HAP-1 (cell line): ENCODE results near the gene APCDD1.
"Not testable (repeated sequence)": the region's sequence is repeated elsewhere in the genome, so short reads cannot be mapped to it uniquely, and the experiment has no call there.

Source experiments
- DNase-seq, 2 experiments: peaks; one replicate each; pipeline ENCODE4 v3.0.0-alpha.2; 2016 to 2020; ENCODE audit warnings: low spot score in 2 of 2
- H3K27me3 ChIP-seq: fragments of 250-450 bp; sonication (Bioruptor Pico); 2 replicates; pipeline ENCODE4 v1.5.1; 2020; ENCODE audit warnings: low read depth, mild to moderate bottlenecking, moderate library complexity
- H3K36me3 ChIP-seq: fragments of 250-450 bp; sonication (Bioruptor Pico); replicated peaks from 2 replicates; pipeline ENCODE4 v1.5.1; 2020; ENCODE audit warnings: mild to moderate bottlenecking
- H3K4me1 ChIP-seq: fragments of 250-450 bp; sonication (Bioruptor Pico); 2 replicates; pipeline ENCODE4 v1.5.1; 2020; ENCODE audit warnings: mild to moderate bottlenecking
- H3K4me3 ChIP-seq: fragments of 250-450 bp; sonication (Bioruptor Pico); 2 replicates; pipeline ENCODE4 v1.5.1; 2020; ENCODE audit warnings: mild to moderate bottlenecking, moderate library complexity
- H3K9me3 ChIP-seq: fragments of 250-450 bp; sonication (Bioruptor Pico); 2 replicates; pipeline ENCODE4 v1.5.1; 2020; ENCODE audit warnings: mild to moderate bottlenecking, moderate library complexity
- in situ Hi-C: fragments of 300-500 bp; cut with MboI; formaldehyde crosslinking; loops from 3 replicates; pipeline ENCODE4 v1.14.3; 2020; ENCODE audit warnings: low sequenced_read_pairs, inconsistent platforms, mixed read lengths

Gene APCDD1

DNA sequence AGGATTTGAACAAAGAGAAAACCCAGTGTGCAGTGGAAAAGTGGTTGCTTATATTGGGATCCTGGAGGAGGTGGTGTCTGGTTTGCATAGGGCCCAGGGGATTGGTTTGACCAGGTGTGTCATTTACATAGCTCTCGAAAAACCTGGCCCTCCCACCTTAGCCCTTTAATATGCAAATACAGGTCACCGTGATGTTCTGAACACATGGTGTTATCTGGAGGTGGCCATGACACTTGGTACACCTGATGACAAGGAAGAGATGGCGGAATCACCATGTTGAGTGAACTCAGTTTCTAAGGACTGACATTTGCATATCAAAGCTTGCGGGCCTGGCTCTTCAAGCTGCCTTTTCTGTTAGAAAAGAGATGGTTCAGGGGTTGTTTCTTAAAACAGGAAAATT lies 69.1 kb downstream of the APCDD1 start:
- no peaks in the 10 kb centered on the region for H3K36me3 ChIP-seq
- in situ Hi-C loops: loop anchor here (5.0 kb wide), 1 partner anchor 551 kb away; no protein-coding TSS in a partner anchor

DNA sequence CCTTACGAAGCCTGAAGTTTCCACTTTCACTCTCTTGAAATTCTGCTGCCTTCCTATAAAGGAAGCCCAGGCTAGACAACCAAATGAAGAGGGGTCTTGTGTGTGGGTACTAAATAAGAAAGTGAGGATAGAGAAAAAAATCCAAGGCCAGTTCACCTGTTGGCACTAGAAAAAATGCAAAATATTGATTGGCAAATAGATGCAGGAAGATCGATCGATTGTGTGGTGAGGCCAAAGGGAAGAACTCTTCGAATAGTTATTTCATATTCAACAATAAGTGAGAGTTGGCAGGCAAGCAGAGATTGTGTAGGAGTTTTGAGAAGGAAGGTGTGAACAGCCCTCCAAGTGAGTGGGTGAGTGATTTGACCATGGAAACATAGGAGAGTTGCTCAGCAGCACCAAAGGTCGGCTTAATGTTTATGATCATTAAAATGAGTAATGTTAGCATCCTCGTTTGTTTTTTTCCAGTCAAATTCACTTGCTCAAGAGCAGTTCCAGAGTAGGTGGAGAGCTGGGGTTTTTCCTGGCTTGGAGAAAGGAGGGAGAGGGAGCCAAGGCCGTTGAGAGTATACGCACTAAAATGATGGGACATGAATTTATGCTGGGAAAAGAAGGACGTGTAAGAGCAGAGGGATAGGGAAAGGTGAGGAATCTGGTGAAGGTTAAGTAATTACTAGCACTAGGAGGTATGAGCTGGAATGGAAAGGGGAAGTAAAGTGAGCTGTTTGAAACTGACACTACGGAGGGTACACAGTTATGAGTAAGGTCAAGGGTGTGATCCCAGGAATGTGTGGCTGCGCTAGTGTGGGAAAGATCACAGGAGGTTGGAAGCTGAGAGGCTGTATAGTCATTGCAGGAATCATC lies 70.3 kb downstream of the APCDD1 start:
- H3K4me1 ChIP-seq: peaks cover 8% of the 10 kb centered on the region
- no peak overlapping the region for H3K4me3 ChIP-seq
- in situ Hi-C loops: loop anchor here (5.0 kb wide), 1 partner anchor 552 kb away; no protein-coding TSS in a partner anchor
- no peaks in the 10 kb centered on the region for H3K9me3 ChIP-seq
- DNase-seq: no peak
- H3K36me3 ChIP-seq: no peaks in the 10 kb centered on the region
- H3K27me3 ChIP-seq: 0 out of 2 replicates have a peak, but pooled peaks cover 2% of the 10 kb centered on the region

More for the DNA sequence above, 69.1 kb downstream of the APCDD1 start:
- no peaks in the 10 kb centered on the region for H3K9me3 ChIP-seq
- no peak for DNase-seq
- H3K4me3 ChIP-seq: no peak overlapping the region
- 0 out of 2 replicates have a peak, but pooled peaks cover 3% of the 10 kb centered on the region for H3K27me3 ChIP-seq
- H3K4me1 ChIP-seq: peaks cover 9% of the 10 kb centered on the region

DNA sequence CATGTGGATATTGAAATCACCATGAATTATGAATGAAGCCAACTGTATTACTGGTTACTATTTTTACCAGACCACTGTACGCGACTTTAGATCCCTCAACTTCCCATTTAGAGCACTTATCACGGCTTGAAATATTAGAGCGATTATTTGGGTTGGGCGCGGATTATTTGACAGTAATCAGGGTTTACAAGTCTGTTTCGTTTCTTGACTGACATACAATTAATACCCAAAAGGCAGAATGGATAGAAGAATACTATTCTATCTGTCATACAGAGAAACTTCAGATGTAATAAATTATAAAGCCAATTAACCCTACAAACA lies 70.9 kb downstream of the APCDD1 start:
- H3K4me1 ChIP-seq: peaks cover 5% of the 10 kb centered on the region; the same call in 1 of the 2 replicates
- H3K4me3 ChIP-seq: peak overlapping the region; percentile 60
- in situ Hi-C loops: no loop called here
- no peaks in the 10 kb centered on the region for H3K9me3 ChIP-seq
- no peaks in the 10 kb centered on the region for H3K27me3 ChIP-seq
- no peaks in the 10 kb centered on the region for H3K36me3 ChIP-seq
- no peak for DNase-seq

DNA sequence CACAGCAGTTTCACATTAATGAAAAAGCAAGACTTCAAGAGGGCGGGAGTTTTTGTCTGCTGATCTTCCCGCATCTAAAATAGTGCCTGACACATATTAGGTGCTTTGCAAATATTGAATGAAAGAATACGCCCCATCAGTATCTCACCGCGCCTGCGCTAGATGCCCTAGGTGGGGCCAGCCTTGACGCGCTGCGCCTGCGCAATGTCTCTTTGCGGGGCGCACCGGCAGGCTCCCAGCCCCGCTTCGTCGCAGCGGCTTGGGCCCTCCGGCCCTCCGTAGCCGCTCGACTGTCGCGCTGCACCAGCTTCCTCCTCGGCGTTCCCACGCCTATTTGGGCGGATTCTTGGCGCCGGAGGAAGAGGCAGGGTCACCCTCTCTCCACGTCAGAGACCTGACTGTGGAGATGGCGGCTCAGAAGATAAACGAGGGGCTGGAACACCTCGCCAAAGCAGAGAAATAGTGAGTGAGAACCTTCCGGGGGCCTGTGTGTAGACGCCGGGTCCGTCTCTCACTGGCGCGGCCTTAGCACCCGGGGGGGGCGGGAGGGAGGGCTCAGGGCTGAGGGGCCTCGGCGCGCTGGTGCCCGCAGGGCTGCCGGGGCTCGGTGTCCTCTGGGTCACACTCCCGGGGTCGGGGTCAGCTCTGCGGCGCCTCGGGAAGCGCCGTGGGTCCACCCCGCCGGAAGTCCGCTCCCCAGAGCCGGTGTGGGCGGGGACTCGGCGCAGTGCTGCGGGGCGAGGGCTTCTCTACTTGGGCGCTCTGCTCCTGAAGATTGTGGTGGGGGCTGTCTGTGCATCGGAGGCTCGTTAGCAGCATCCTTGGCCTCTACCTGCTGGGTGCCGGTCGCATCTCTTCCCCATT lies 71.5 kb downstream of the APCDD1 start, which contains the start of gene NAPG:
Gene NAPG (plus strand): TSS at position 331 of the 864 bp plus-strand sequence. CDS start 76 bp downstream, at position 407.
- DNase-seq: peak; percentile 78 to 89
- H3K4me1 ChIP-seq: peaks cover 5% of the 10 kb centered on the region; the same call in 1 of the 2 replicates
- H3K36me3 ChIP-seq: no peaks in the 10 kb centered on the region
- in situ Hi-C loops: no loop called here
- no peaks in the 10 kb centered on the region for H3K27me3 ChIP-seq
- H3K4me3 ChIP-seq: peak within 1 kb of the TSS; percentile 60
- H3K9me3 ChIP-seq: no peaks in the 10 kb centered on the region

DNA sequence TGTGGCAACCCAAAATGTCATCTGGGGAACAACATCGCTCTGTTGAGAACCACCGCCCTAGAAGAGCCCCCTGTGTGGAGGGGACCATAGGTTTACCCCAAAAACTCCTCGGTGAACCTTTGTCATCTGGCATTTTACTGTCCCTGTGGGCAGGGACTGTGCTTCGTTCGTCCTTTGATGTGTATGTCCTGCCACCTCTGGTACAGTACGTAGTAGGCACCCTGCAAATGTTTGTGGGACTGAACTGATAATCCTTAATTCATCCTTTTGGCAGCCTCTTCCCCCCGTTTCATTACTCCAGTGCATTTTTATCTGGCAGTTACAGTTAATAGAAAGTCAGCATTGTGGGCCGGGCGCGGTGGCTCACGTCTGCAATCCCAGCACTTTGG lies 72.1 kb downstream of the APCDD1 start:
- Histone ChIP-seq H3K9me3 (no peaks in the 10 kb centered on the region), H3K36me3 (no peaks in the 10 kb centered on the region; the same call in 1 of the 2 replicates), H3K4me1 (peaks cover 5% of the 10 kb centered on the region; the same call in 1 of the 2 replicates), H3K27me3 (no peaks in the 10 kb centered on the region), H3K4me3 (peak overlapping the region; percentile 60)
- in situ Hi-C loops: no loop called here
- DNase-seq: no peak

DNA sequence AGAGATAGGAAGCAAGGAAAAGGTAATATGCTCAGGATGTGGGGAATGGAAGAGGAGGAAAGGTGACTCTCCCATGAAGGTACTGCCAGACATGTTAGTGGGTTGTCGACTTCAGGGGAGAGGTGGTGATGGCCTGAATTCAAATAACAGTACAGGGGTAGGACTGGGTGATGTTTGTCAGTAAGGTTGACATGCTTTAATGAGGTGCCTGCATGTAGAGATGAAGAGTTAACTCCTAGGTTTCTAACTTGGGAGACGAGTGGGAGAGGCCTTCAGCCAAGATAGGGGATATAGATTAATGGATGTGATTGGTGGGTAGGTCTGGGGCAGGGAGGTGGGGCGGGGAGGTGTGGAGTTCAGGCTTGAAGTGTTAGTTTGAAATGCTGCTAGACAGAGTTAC lies 74.0 kb downstream of the APCDD1 start:
- Histone ChIP-seq H3K36me3 (no peaks in the 10 kb centered on the region; the same call in 1 of the 2 replicates), H3K27me3 (no peaks in the 10 kb centered on the region), H3K4me3 (no peak overlapping the region), H3K9me3 (no peaks in the 10 kb centered on the region), H3K4me1 (peaks cover 5% of the 10 kb centered on the region; the same call in 1 of the 2 replicates)
- in situ Hi-C loops: no loop called here
- DNase-seq: no peak

DNA sequence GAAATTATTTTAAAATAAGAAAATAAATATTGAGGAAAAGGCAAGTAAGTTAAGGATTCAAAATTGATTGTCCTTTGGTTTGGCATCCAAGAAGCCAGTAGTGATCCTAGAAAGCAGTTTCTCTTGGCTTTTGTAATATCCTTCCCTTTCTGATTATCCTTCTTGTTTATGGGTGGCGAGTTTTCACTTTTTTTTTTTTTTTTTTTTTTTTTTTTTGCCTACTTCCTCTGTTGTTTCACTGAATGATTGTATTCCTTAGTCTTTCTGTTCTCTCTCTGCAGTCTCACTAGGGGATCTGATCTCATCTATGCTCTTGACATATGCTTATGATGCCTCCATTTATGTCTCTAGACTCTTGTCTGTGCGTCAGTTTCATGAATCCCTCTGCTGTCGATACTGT lies 75.6 kb downstream of the APCDD1 start:
- peaks cover 4% of the 10 kb centered on the region; the same call in 1 of the 2 replicates for H3K36me3 ChIP-seq
- H3K4me3 ChIP-seq: no peak overlapping the region
- no peaks in the 10 kb centered on the region for H3K9me3 ChIP-seq
- peaks cover 5% of the 10 kb centered on the region; the same call in 1 of the 2 replicates for H3K4me1 ChIP-seq
- in situ Hi-C loops: no loop called here
- no peak for DNase-seq
- H3K27me3 ChIP-seq: no peaks in the 10 kb centered on the region

DNA sequence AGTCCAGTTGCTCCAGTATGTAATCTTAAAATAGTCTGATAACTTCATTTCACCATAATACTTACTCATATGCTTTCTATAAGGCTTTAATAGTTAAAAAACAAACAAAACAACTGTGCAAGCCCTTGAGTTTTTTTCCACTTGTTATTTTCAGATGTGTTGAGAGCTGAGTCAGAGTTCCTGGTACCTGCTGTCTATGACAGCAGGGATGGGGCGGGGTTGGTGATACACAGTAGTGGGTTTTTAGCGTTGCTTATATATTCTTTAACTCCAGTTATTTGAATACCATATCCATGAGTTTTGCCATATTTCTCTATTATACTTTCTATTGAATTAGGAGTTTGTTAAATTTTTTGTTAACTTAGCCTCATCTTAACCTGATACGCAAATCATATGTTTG lies 76.4 kb downstream of the APCDD1 start:
- peaks cover 4% of the 10 kb centered on the region; the same call in 1 of the 2 replicates for H3K36me3 ChIP-seq
- no peaks in the 10 kb centered on the region for H3K27me3 ChIP-seq
- in situ Hi-C loops: no loop called here
- H3K4me1 ChIP-seq: peaks cover 5% of the 10 kb centered on the region; the same call in 1 of the 2 replicates
- DNase-seq: no peak
- no peak overlapping the region for H3K4me3 ChIP-seq
- no peaks in the 10 kb centered on the region for H3K9me3 ChIP-seq

DNA sequence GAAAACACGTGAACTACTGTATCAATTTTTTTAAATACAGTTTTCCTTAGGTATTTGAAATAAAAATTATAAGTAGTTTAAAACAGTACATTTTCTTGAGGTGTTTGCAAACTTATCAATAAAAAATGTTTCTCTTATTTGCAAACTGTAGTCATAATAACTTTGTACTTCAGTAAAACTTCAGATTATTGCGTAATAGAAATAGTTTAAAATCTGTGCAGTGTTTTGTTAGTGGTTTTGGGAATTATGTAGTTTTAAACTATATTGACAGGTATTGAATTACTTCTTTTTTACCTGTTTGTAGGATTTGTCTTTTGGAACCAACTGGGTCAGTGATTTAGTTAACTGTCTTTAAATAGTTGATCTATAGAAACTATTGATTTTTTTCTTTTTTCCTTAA lies 78.7 kb downstream of the APCDD1 start:
- no peaks in the 10 kb centered on the region for H3K4me1 ChIP-seq

DNA sequence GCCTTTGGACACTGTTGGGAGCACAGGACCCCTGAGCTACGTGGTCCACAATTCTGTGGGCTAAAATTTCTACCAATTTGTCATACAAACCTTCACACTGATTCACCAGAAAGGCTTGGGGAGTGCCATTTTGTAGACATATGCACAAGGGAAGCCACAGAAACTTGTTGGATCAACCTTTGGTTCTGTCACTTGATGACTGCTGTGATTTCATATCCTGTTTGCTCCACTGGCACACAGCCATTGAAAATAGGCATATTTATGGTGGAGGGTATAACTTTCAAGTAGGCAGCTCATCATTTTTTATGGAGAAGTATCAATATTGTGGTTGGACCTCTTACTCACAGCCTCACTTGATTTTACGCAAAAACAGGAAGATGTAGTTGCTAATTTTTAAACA lies 81.8 kb downstream of the APCDD1 start:
- in situ Hi-C loops: no loop called here
- Histone ChIP-seq H3K36me3 (peaks cover 23% of the 10 kb centered on the region), H3K4me1 (no peaks in the 10 kb centered on the region), H3K9me3 (no peaks in the 10 kb centered on the region), H3K4me3 (no peak overlapping the region), H3K27me3 (no peaks in the 10 kb centered on the region)
- DNase-seq: no peak

More for the DNA sequence above, 78.7 kb downstream of the APCDD1 start:
- H3K36me3 ChIP-seq: peaks cover 4% of the 10 kb centered on the region; the same call in 1 of the 2 replicates
- in situ Hi-C loops: no loop called here
- no peaks in the 10 kb centered on the region for H3K9me3 ChIP-seq
- no peak for DNase-seq
- H3K4me3 ChIP-seq: no peak overlapping the region
- no peaks in the 10 kb centered on the region for H3K27me3 ChIP-seq

DNA sequence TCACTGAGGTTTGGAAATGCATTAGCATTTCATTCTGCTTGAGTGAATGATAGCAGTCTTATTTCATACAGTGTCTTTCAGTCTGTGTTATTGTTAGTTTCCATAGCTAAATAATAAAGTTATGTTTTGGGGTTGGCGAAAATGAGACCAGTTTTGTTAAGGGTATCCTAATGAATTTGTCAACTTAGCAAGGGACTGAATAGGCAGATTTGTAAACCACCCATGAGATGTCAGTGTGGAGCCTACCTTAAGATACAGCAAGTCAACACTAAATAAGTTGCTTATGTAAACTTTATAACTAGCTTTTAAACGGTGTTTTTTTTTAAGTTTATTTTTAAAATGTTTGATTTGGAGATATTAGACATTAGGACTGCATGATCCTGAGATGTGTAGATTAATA lies 83.3 kb downstream of the APCDD1 start:
- Histone ChIP-seq H3K27me3 (no peaks in the 10 kb centered on the region), H3K36me3 (peaks cover 30% of the 10 kb centered on the region)

DNA sequence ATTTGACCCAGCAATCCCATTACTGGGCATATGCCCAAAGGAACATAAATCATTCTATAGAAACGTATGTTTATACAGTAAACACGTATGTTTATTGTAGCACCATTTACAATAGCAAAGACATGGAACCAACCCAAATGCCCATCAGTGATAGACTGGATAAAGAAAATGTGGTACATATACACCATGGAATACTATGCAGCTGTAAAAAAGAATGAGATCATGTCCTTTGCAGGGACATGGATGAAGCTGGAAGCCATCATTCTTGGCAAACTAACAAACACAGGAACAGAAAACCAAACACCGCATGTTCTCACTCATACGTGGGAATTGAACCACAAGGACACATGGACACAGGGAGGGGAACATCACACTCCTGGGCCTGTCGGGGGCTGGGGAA lies 84.7 kb downstream of the APCDD1 start:
- H3K4me1 ChIP-seq, in situ Hi-C loops, H3K4me3 ChIP-seq, H3K9me3 ChIP-seq, DNase-seq, H3K27me3 ChIP-seq: not testable (repeated sequence)
- peaks cover 30% of the 10 kb centered on the region for H3K36me3 ChIP-seq

More for the DNA sequence above, 83.3 kb downstream of the APCDD1 start:
- in situ Hi-C loops: no loop called here
- no peak for DNase-seq
- Histone ChIP-seq H3K4me1 (no peaks in the 10 kb centered on the region), H3K4me3 (no peak overlapping the region), H3K9me3 (no peaks in the 10 kb centered on the region)
